Measurements from ENCODE around the gene ATP6V0A1. TPM values are rescaled to one million over a fixed set of nuclear protein-coding genes. Genes with fewer than 3 reads are reported as not detected.

ATP6V0A1 gene
- polyA plus RNA-seq, 2 donors, result 27.0 to 27.5 TPM

- no peaks in the 10 kb centered on the region for H3K4me1 ChIP-seq (ENCODE audit: control insufficient read depth in 2 of 2, insufficient read depth in 2 of 2, low read length in 1 of 2)
- WGBS, 2 donors, result 58 to 72% methylated on average over 4 of the region's 4 CpGs
- H3K27me3 ChIP-seq (ENCODE audit: control insufficient read depth in 1 of 2, insufficient read depth in 2 of 2, low read length in 2 of 2), result no peaks in the 10 kb centered on the region
- peaks cover 4 to 11% of the 10 kb centered on the region in 2 donors for H3K36me3 ChIP-seq (ENCODE audit: control insufficient read depth in 2 of 2, insufficient read depth in 2 of 2, low read length in 1 of 2)
- no peak overlapping the region for H3K27ac ChIP-seq (ENCODE audit: low read depth in 2 of 2, low read length in 1 of 2)
- no peak overlapping the region for H3K4me3 ChIP-seq (ENCODE audit: low read depth in 1 of 2, low read length in 2 of 2)
- H3K9me3 ChIP-seq (ENCODE audit: control insufficient read depth in 2 of 2, insufficient read depth in 1 of 2, low read depth in 1 of 2, low read length in 1 of 2), result no peaks in the 10 kb centered on the region
Measured at GRCh38 chr17:42494673-42495072, 36.0 kb downstream of the ATP6V0A1 start.

GRCh38 chr17:42498828-42499227, 40.1 kb downstream of the ATP6V0A1 start:
- 93% methylated on average over 4 of the region's 4 CpGs for WGBS, 2 donors
- H3K9me3 ChIP-seq (ENCODE audit: control insufficient read depth in 2 of 2, insufficient read depth in 1 of 2, low read depth in 1 of 2, low read length in 1 of 2), result no peaks in the 10 kb centered on the region
- H3K36me3 ChIP-seq (ENCODE audit: control insufficient read depth in 2 of 2, insufficient read depth in 2 of 2, low read length in 1 of 2), result peaks cover 7 to 9% of the 10 kb centered on the region in 2 donors

GRCh38 chr17:42502091-42502490, 43.4 kb downstream of the ATP6V0A1 start:
- 85 to 92% methylated on average over 5 of the region's 5 CpGs for WGBS, 2 donors
- no peaks in the 10 kb centered on the region for H3K9me3 ChIP-seq (ENCODE audit: control insufficient read depth in 2 of 2, insufficient read depth in 1 of 2, low read depth in 1 of 2, low read length in 1 of 2)
- H3K4me3 ChIP-seq (ENCODE audit: low read depth in 1 of 2, low read length in 2 of 2), result no peak overlapping the region
- H3K36me3 ChIP-seq (ENCODE audit: control insufficient read depth in 2 of 2, insufficient read depth in 2 of 2, low read length in 1 of 2), result peaks cover 7 to 9% of the 10 kb centered on the region in 2 donors
- H3K27ac ChIP-seq (ENCODE audit: low read depth in 2 of 2, low read length in 1 of 2), result no peak overlapping the region
- H3K27me3 ChIP-seq (ENCODE audit: control insufficient read depth in 1 of 2, insufficient read depth in 2 of 2, low read length in 2 of 2), result no peaks in the 10 kb centered on the region
- H3K4me1 ChIP-seq (ENCODE audit: control insufficient read depth in 2 of 2, insufficient read depth in 2 of 2, low read length in 1 of 2), result no peaks in the 10 kb centered on the region

More at GRCh38 chr17:42498828-42499227, 40.1 kb downstream of the ATP6V0A1 start:
- Histone ChIP-seq H3K4me1 (ENCODE audit: control insufficient read depth in 2 of 2, insufficient read depth in 2 of 2, low read length in 1 of 2) (no peaks in the 10 kb centered on the region), H3K27me3 (ENCODE audit: control insufficient read depth in 1 of 2, insufficient read depth in 2 of 2, low read length in 2 of 2) (no peaks in the 10 kb centered on the region), H3K4me3 (ENCODE audit: low read depth in 1 of 2, low read length in 2 of 2) (no peak overlapping the region), H3K27ac (ENCODE audit: low read depth in 2 of 2, low read length in 1 of 2) (no peak overlapping the region)

GRCh38 chr17:42502926-42503325, 44.2 kb downstream of the ATP6V0A1 start:
- no peak overlapping the region for H3K4me3 ChIP-seq (ENCODE audit: low read depth in 1 of 2, low read length in 2 of 2)
- 96 to 97% methylated on average over 1 of the region's 1 CpG for WGBS, 2 donors
- H3K4me1 ChIP-seq (ENCODE audit: control insufficient read depth in 2 of 2, insufficient read depth in 2 of 2, low read length in 1 of 2), result no peaks in the 10 kb centered on the region
- H3K27me3 ChIP-seq (ENCODE audit: control insufficient read depth in 1 of 2, insufficient read depth in 2 of 2, low read length in 2 of 2), result no peaks in the 10 kb centered on the region
- H3K9me3 ChIP-seq (ENCODE audit: control insufficient read depth in 2 of 2, insufficient read depth in 1 of 2, low read depth in 1 of 2, low read length in 1 of 2), result no peaks in the 10 kb centered on the region
- no peak overlapping the region for H3K27ac ChIP-seq (ENCODE audit: low read depth in 2 of 2, low read length in 1 of 2)
- H3K36me3 ChIP-seq (ENCODE audit: control insufficient read depth in 2 of 2, insufficient read depth in 2 of 2, low read length in 1 of 2), result peaks cover 7 to 9% of the 10 kb centered on the region in 2 donors

- no peak overlapping the region for H3K27ac ChIP-seq (ENCODE audit: low read depth in 2 of 2, low read length in 1 of 2)
- H3K9me3 ChIP-seq (ENCODE audit: control insufficient read depth in 2 of 2, insufficient read depth in 1 of 2, low read depth in 1 of 2, low read length in 1 of 2), result no peaks in the 10 kb centered on the region
- peaks cover 7 to 13% of the 10 kb centered on the region in 2 donors for H3K36me3 ChIP-seq (ENCODE audit: control insufficient read depth in 2 of 2, insufficient read depth in 2 of 2, low read length in 1 of 2)
- 94% methylated on average over 4 of the region's 4 CpGs for WGBS, 2 donors
- no peak overlapping the region for H3K4me3 ChIP-seq (ENCODE audit: low read depth in 1 of 2, low read length in 2 of 2)
- peaks cover 0 to 4% of the 10 kb centered on the region in 2 donors for H3K4me1 ChIP-seq (ENCODE audit: control insufficient read depth in 2 of 2, insufficient read depth in 2 of 2, low read length in 1 of 2)
- H3K27me3 ChIP-seq (ENCODE audit: control insufficient read depth in 1 of 2, insufficient read depth in 2 of 2, low read length in 2 of 2), result no peaks in the 10 kb centered on the region
Measured at GRCh38 chr17:42507671-42508070, 49.0 kb downstream of the ATP6V0A1 start.

- H3K9me3 ChIP-seq (ENCODE audit: control insufficient read depth in 2 of 2, insufficient read depth in 1 of 2, low read depth in 1 of 2, low read length in 1 of 2), result no peaks in the 10 kb centered on the region
- H3K4me1 ChIP-seq (ENCODE audit: control insufficient read depth in 2 of 2, insufficient read depth in 2 of 2, low read length in 1 of 2), result peaks cover 0 to 4% of the 10 kb centered on the region in 2 donors
- no peak overlapping the region for H3K4me3 ChIP-seq (ENCODE audit: low read depth in 1 of 2, low read length in 2 of 2)
- WGBS, 2 donors, result 77 to 80% methylated on average over 12 of the region's 12 CpGs
- no peaks in the 10 kb centered on the region for H3K27me3 ChIP-seq (ENCODE audit: control insufficient read depth in 1 of 2, insufficient read depth in 2 of 2, low read length in 2 of 2)
- H3K27ac ChIP-seq (ENCODE audit: low read depth in 2 of 2, low read length in 1 of 2), result peak overlapping the region in 1 of 2 donors; percentile 26
- H3K36me3 ChIP-seq (ENCODE audit: control insufficient read depth in 2 of 2, insufficient read depth in 2 of 2, low read length in 1 of 2), result peaks cover 7 to 13% of the 10 kb centered on the region in 2 donors
Measured at GRCh38 chr17:42508426-42509165, 49.9 kb downstream of the ATP6V0A1 start.

GRCh38 chr17:42509409-42509808, 50.7 kb downstream of the ATP6V0A1 start:
- Histone ChIP-seq H3K4me3 (ENCODE audit: low read depth in 1 of 2, low read length in 2 of 2) (no peak overlapping the region), H3K36me3 (ENCODE audit: control insufficient read depth in 2 of 2, insufficient read depth in 2 of 2, low read length in 1 of 2) (peaks cover 11 to 14% of the 10 kb centered on the region in 2 donors), H3K9me3 (ENCODE audit: control insufficient read depth in 2 of 2, insufficient read depth in 1 of 2, low read depth in 1 of 2, low read length in 1 of 2) (no peaks in the 10 kb centered on the region), H3K4me1 (ENCODE audit: control insufficient read depth in 2 of 2, insufficient read depth in 2 of 2, low read length in 1 of 2) (peaks cover 0 to 4% of the 10 kb centered on the region in 2 donors), H3K27ac (ENCODE audit: low read depth in 2 of 2, low read length in 1 of 2) (no peak overlapping the region), H3K27me3 (ENCODE audit: control insufficient read depth in 1 of 2, insufficient read depth in 2 of 2, low read length in 2 of 2) (no peaks in the 10 kb centered on the region)
- 64 to 66% methylated on average over 5 of the region's 5 CpGs for WGBS, 2 donors

GRCh38 chr17:42509841-42510240, 51.2 kb downstream of the ATP6V0A1 start:
- H3K27ac ChIP-seq (ENCODE audit: low read depth in 2 of 2, low read length in 1 of 2), result no peak overlapping the region
- no peak overlapping the region for H3K4me3 ChIP-seq (ENCODE audit: low read depth in 1 of 2, low read length in 2 of 2)
- H3K27me3 ChIP-seq (ENCODE audit: control insufficient read depth in 1 of 2, insufficient read depth in 2 of 2, low read length in 2 of 2), result no peaks in the 10 kb centered on the region
- 94 to 98% methylated on average over 2 of the region's 2 CpGs for WGBS, 2 donors
- peaks cover 0 to 4% of the 10 kb centered on the region in 2 donors for H3K4me1 ChIP-seq (ENCODE audit: control insufficient read depth in 2 of 2, insufficient read depth in 2 of 2, low read length in 1 of 2)
- H3K9me3 ChIP-seq (ENCODE audit: control insufficient read depth in 2 of 2, insufficient read depth in 1 of 2, low read depth in 1 of 2, low read length in 1 of 2), result no peaks in the 10 kb centered on the region
- H3K36me3 ChIP-seq (ENCODE audit: control insufficient read depth in 2 of 2, insufficient read depth in 2 of 2, low read length in 1 of 2), result peaks cover 11 to 18% of the 10 kb centered on the region in 2 donors

- no peaks in the 10 kb centered on the region for H3K9me3 ChIP-seq (ENCODE audit: control insufficient read depth in 2 of 2, insufficient read depth in 1 of 2, low read depth in 1 of 2, low read length in 1 of 2)
- peaks cover 16 to 20% of the 10 kb centered on the region in 2 donors for H3K36me3 ChIP-seq (ENCODE audit: control insufficient read depth in 2 of 2, insufficient read depth in 2 of 2, low read length in 1 of 2)
- H3K4me3 ChIP-seq (ENCODE audit: low read depth in 1 of 2, low read length in 2 of 2), result no peak overlapping the region
- 79 to 84% methylated on average over 9 of the region's 9 CpGs for WGBS, 2 donors
- peaks cover 0 to 4% of the 10 kb centered on the region in 2 donors for H3K4me1 ChIP-seq (ENCODE audit: control insufficient read depth in 2 of 2, insufficient read depth in 2 of 2, low read length in 1 of 2)
- no peaks in the 10 kb centered on the region for H3K27me3 ChIP-seq (ENCODE audit: control insufficient read depth in 1 of 2, insufficient read depth in 2 of 2, low read length in 2 of 2)
- peak overlapping the region in 1 of 2 donors; percentile 40 for H3K27ac ChIP-seq (ENCODE audit: low read depth in 2 of 2, low read length in 1 of 2)
Measured at GRCh38 chr17:42512246-42512645, 53.6 kb downstream of the ATP6V0A1 start.

Data from esophagus (tissue), 2 donors.